ENCODE measurements around the gene GSG1. TPM values are rescaled to one million over a fixed set of nuclear protein-coding genes. Genes with fewer than 3 reads are reported as not detected.

Gene GSG1
- total and polyA plus RNA-seq, 4 experiments from 2014 or later: 0.07 TPM; not detected in 3

GRCh38 chr12:13044906-13045299, 58.6 kb downstream of the GSG1 start:
- peaks cover 4 to 9% (median 6%) of the 10 kb centered on the region in 4 donors for H3K4me1 Mint-ChIP-seq
- peak overlapping the region; percentile 29 to 84 for H3K4me3 ChIP-seq (ENCODE audit: low read length in 2 of 2)
- intact Hi-C loops (cut with micrococcal nuclease): loop anchor here (1.0 kb wide), 2 partner anchors 45 to 56 kb away; partner anchors contain the start of gene HEBP1
- DNase-seq: no peak
- no peaks in the 10 kb centered on the region for H3K9me3 Mint-ChIP-seq
- no peaks in the 10 kb centered on the region for H3K27me3 ChIP-seq (ENCODE audit: insufficient read depth, low read length)
- H3K36me3 ChIP-seq (ENCODE audit: insufficient read depth, low read length): no peaks in the 10 kb centered on the region
- no peak overlapping the region for H3K27ac ChIP-seq (ENCODE audit: low read depth, low read length)
- ChIA-PET POLR2A (ENCODE audit: partially characterized antibody) (interaction anchor here (1.3 kb wide), 1 partner anchor 688 kb away, joined by 3 read pairs; the partner anchor contains the start of gene BORCS5), CTCF (ENCODE audit: partially characterized antibody) (interaction anchor here (0.7 to 3.8 kb wide), 7 partner anchors 13 to 1174 kb away, joined by 3 to 23 read pairs (median 3); no protein-coding TSS in a partner anchor)
- H3K4me3 Mint-ChIP-seq: peak overlapping the region; percentile 82 to 89 (median 87)
- peaks cover 0 to 1% of the 10 kb centered on the region in 2 donors for H3K36me3 Mint-ChIP-seq
- peaks cover 0 to 9% of the 10 kb centered on the region in 2 donors for H3K27me3 Mint-ChIP-seq
- peak overlapping the region in 5 of 7 donors; percentile 31 to 88 (median 57) for H3K27ac Mint-ChIP-seq
- H3K4me1 ChIP-seq (ENCODE audit: insufficient read depth, low read length): peaks cover 13% of the 10 kb centered on the region
- H3K9me3 ChIP-seq (ENCODE audit: control insufficient read depth in 1 of 2, low read length in 2 of 2): no peaks in the 10 kb centered on the region

- Mint-ChIP-seq H3K9me3 (no peaks in the 10 kb centered on the region), H3K27me3 (peaks cover 0 to 9% of the 10 kb centered on the region in 2 donors), H3K4me3 (peak within 1 kb of the TSS; percentile 82 to 89 (median 87)), H3K27ac (peak within 1 kb of the TSS in 6 of 7 donors; percentile 36 to 88 (median 72)), H3K36me3 (peaks cover 0 to 1% of the 10 kb centered on the region in 2 donors), H3K4me1 (peaks cover 4 to 9% (median 6%) of the 10 kb centered on the region in 4 donors)
- Histone ChIP-seq H3K36me3 (ENCODE audit: insufficient read depth, low read length) (no peaks in the 10 kb centered on the region), H3K27ac (ENCODE audit: low read depth, low read length) (peak within 1 kb of the TSS; percentile 43), H3K4me3 (ENCODE audit: low read length in 2 of 2) (peak within 1 kb of the TSS; percentile 42 to 84), H3K4me1 (ENCODE audit: insufficient read depth, low read length) (peaks cover 13% of the 10 kb centered on the region), H3K27me3 (ENCODE audit: insufficient read depth, low read length) (no peaks in the 10 kb centered on the region), H3K9me3 (ENCODE audit: control insufficient read depth in 1 of 2, low read length in 2 of 2) (no peaks in the 10 kb centered on the region)
- intact Hi-C loops (cut with micrococcal nuclease): loop anchor here (1.0 kb wide), 2 partner anchors 44 to 57 kb away; partner anchors contain the start of gene HEBP1
- ChIA-PET CTCF (ENCODE audit: partially characterized antibody) (interaction anchor here (0.7 to 3.8 kb wide), 8 partner anchors 17 to 1173 kb away, joined by 3 to 23 read pairs (median 4); no protein-coding TSS in a partner anchor), POLR2A (ENCODE audit: partially characterized antibody) (interaction anchor here (1.1 to 1.3 kb wide), 2 partner anchors 45 to 687 kb away, joined by 3 to 4 read pairs; partner anchors contain the start of gene BORCS5)
- peak; percentile 57 to 68 (median 59) for DNase-seq
These were observed 59.2 kb downstream of the GSG1 start, which contains the start of gene FAM234B for GRCh38 chr12:13044002-13044905. FAM234B (plus strand) TSS chr12:13044381; CDS start chr12:13044404, 23 bp downstream.

GRCh38 chr12:13042666-13043230, 60.7 kb downstream of the GSG1 start:
- POLR2A ChIA-PET (ENCODE audit: partially characterized antibody): no interaction called here
- Histone ChIP-seq H3K4me3 (ENCODE audit: low read length in 2 of 2) (no peak overlapping the region), H3K27ac (ENCODE audit: low read depth, low read length) (no peak overlapping the region), H3K36me3 (ENCODE audit: insufficient read depth, low read length) (no peaks in the 10 kb centered on the region), H3K9me3 (ENCODE audit: control insufficient read depth in 1 of 2, low read length in 2 of 2) (no peaks in the 10 kb centered on the region), H3K27me3 (ENCODE audit: insufficient read depth, low read length) (no peaks in the 10 kb centered on the region), H3K4me1 (ENCODE audit: insufficient read depth, low read length) (peaks cover 13% of the 10 kb centered on the region)
- peak overlapping the region in 5 of 8 donors; percentile 80 to 87 (median 87) for H3K4me3 Mint-ChIP-seq
- no peak for DNase-seq
- H3K27me3 Mint-ChIP-seq: peaks cover 0 to 14% of the 10 kb centered on the region in 2 donors
- intact Hi-C loops (cut with micrococcal nuclease): no loop called here
- peaks cover 4 to 9% (median 6%) of the 10 kb centered on the region in 4 donors for H3K4me1 Mint-ChIP-seq
- H3K36me3 Mint-ChIP-seq: peaks cover 0 to 1% of the 10 kb centered on the region in 2 donors
- no peaks in the 10 kb centered on the region for H3K9me3 Mint-ChIP-seq
- peak overlapping the region in 1 of 7 donors; percentile 31 for H3K27ac Mint-ChIP-seq
- CTCF ChIA-PET (ENCODE audit: partially characterized antibody): interaction anchor here (1.3 to 3.8 kb wide), 3 partner anchors 17 to 170 kb away, joined by 3 to 23 read pairs (median 5); no protein-coding TSS in a partner anchor

GRCh38 chr12:13041224-13041623, 62.2 kb downstream of the GSG1 start:
- no peaks in the 10 kb centered on the region for H3K36me3 ChIP-seq (ENCODE audit: insufficient read depth, low read length)
- no peak overlapping the region for H3K27ac ChIP-seq (ENCODE audit: low read depth, low read length)
- H3K4me1 Mint-ChIP-seq: peaks cover 4 to 7% (median 5%) of the 10 kb centered on the region in 4 donors
- peaks cover 0 to 14% of the 10 kb centered on the region in 2 donors for H3K27me3 Mint-ChIP-seq
- no peaks in the 10 kb centered on the region for H3K27me3 ChIP-seq (ENCODE audit: insufficient read depth, low read length)
- no peak overlapping the region for H3K27ac Mint-ChIP-seq
- DNase-seq: no peak
- peaks cover 0 to 1% of the 10 kb centered on the region in 2 donors for H3K36me3 Mint-ChIP-seq
- no peak overlapping the region for H3K4me3 ChIP-seq (ENCODE audit: low read length in 2 of 2)
- no peaks in the 10 kb centered on the region for H3K9me3 Mint-ChIP-seq
- H3K4me3 Mint-ChIP-seq: no peak overlapping the region
- H3K4me1 ChIP-seq (ENCODE audit: insufficient read depth, low read length): peaks cover 13% of the 10 kb centered on the region
- CTCF ChIA-PET (ENCODE audit: partially characterized antibody): interaction anchor here (1.5 kb wide), 1 partner anchor 171 kb away, joined by 4 read pairs; no protein-coding TSS in a partner anchor
- intact Hi-C loops (cut with micrococcal nuclease): no loop called here
- H3K9me3 ChIP-seq (ENCODE audit: control insufficient read depth in 1 of 2, low read length in 2 of 2): no peaks in the 10 kb centered on the region
- POLR2A ChIA-PET (ENCODE audit: partially characterized antibody): no interaction called here

- CTCF ChIA-PET (ENCODE audit: partially characterized antibody): interaction anchor here (1.0 to 1.5 kb wide), 2 partner anchors 172 to 207 kb away, joined by 4 read pairs; no protein-coding TSS in a partner anchor
- intact Hi-C loops (cut with micrococcal nuclease): no loop called here
- no peak overlapping the region for H3K27ac Mint-ChIP-seq
These were observed 64.0 kb downstream of the GSG1 start for GRCh38 chr12:13039328-13039956.

GRCh38 chr12:13038491-13039161, 64.8 kb downstream of the GSG1 start:
- no peak overlapping the region for H3K27ac Mint-ChIP-seq
- ChIA-PET CTCF (ENCODE audit: partially characterized antibody) (interaction anchor here (1.0 kb wide), 1 partner anchor 207 kb away, joined by 4 read pairs; no protein-coding TSS in a partner anchor), POLR2A (ENCODE audit: partially characterized antibody) (no interaction called here)
- peaks cover 0 to 16% of the 10 kb centered on the region in 2 donors for H3K27me3 Mint-ChIP-seq
- Histone ChIP-seq H3K27ac (ENCODE audit: low read depth, low read length) (no peak overlapping the region), H3K27me3 (ENCODE audit: insufficient read depth, low read length) (no peaks in the 10 kb centered on the region), H3K4me3 (ENCODE audit: low read length in 2 of 2) (no peak overlapping the region), H3K36me3 (ENCODE audit: insufficient read depth, low read length) (no peaks in the 10 kb centered on the region), H3K4me1 (ENCODE audit: insufficient read depth, low read length) (no peaks in the 10 kb centered on the region), H3K9me3 (ENCODE audit: control insufficient read depth in 1 of 2, low read length in 2 of 2) (no peaks in the 10 kb centered on the region)
- DNase-seq: no peak
- H3K4me3 Mint-ChIP-seq: no peak overlapping the region
- H3K36me3 Mint-ChIP-seq: no peaks in the 10 kb centered on the region
- no peaks in the 10 kb centered on the region for H3K4me1 Mint-ChIP-seq
- H3K9me3 Mint-ChIP-seq: no peaks in the 10 kb centered on the region
- intact Hi-C loops (cut with micrococcal nuclease): no loop called here

More at GRCh38 chr12:13039328-13039956, 64.0 kb downstream of the GSG1 start:
- POLR2A ChIA-PET (ENCODE audit: partially characterized antibody): no interaction called here
- no peak overlapping the region for H3K27ac ChIP-seq (ENCODE audit: low read depth, low read length)
- H3K27me3 Mint-ChIP-seq: peaks cover 0 to 16% of the 10 kb centered on the region in 2 donors
- H3K27me3 ChIP-seq (ENCODE audit: insufficient read depth, low read length): no peaks in the 10 kb centered on the region
- DNase-seq: no peak
- peaks cover 4% of the 10 kb centered on the region for H3K4me1 ChIP-seq (ENCODE audit: insufficient read depth, low read length)
- no peaks in the 10 kb centered on the region for H3K9me3 ChIP-seq (ENCODE audit: control insufficient read depth in 1 of 2, low read length in 2 of 2)
- H3K4me1 Mint-ChIP-seq: peaks cover 0 to 3% (median 1%) of the 10 kb centered on the region in 4 donors
- H3K4me3 ChIP-seq (ENCODE audit: low read length in 2 of 2): no peak overlapping the region
- H3K36me3 ChIP-seq (ENCODE audit: insufficient read depth, low read length): no peaks in the 10 kb centered on the region
- H3K36me3 Mint-ChIP-seq: peaks cover 0 to 1% of the 10 kb centered on the region in 2 donors
- no peaks in the 10 kb centered on the region for H3K9me3 Mint-ChIP-seq
- no peak overlapping the region for H3K4me3 Mint-ChIP-seq

Data from CD4-positive, alpha-beta memory T cell (primary cell).